ENCODE results near the gene CEP128.

DNA sequence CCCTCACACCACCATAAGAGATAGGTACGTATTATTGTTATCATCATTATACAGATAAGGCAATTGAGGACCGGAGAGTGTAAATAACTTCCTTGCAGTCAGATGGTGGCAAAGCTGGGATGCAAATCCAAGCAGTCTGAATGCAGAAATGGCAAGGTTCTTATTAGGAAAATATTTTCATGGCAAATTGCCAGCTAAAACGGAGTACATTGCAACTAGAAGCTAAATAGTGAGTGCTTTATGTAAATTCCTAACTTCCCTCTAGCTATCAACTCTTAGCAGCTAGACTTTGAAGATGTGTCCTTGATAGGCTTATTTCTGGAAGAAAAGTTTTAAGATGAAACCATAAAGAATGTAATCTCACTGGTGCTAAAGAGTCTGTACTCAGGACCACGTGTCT lies 406.4 kb downstream of the CEP128 start:
- TF ChIP-seq, protein P1, sequence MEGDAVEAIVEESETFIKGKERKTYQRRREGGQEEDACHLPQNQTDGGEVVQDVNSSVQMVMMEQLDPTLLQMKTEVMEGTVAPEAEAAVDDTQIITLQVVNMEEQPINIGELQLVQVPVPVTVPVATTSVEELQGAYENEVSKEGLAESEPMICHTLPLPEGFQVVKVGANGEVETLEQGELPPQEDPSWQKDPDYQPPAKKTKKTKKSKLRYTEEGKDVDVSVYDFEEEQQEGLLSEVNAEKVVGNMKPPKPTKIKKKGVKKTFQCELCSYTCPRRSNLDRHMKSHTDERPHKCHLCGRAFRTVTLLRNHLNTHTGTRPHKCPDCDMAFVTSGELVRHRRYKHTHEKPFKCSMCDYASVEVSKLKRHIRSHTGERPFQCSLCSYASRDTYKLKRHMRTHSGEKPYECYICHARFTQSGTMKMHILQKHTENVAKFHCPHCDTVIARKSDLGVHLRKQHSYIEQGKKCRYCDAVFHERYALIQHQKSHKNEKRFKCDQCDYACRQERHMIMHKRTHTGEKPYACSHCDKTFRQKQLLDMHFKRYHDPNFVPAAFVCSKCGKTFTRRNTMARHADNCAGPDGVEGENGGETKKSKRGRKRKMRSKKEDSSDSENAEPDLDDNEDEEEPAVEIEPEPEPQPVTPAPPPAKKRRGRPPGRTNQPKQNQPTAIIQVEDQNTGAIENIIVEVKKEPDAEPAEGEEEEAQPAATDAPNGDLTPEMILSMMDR (IDR thresholded peaks at IDR 0.05), result no peak
- TF ChIP-seq POLR2A (IDR thresholded peaks at IDR 0.05), result no peak

Data from uterus (tissue), 2 donors.